MCF 10A (cell line): ENCODE measurements around the gene BCL6B. TPM values are rescaled to one million over a fixed set of nuclear protein-coding genes. Genes with fewer than 3 reads are reported as not detected.

ENCODE experiments used
- BruUV-seq: library from RNA; stranded (reverse); fragments of 400-500 nt; replicated peaks from 2 replicates; lab custom pipeline; 2021; lab: Mats Ljungman, UMichigan
- CTCF ChIA-PET: fragments of 300-600 bp; sonication (Branson Sonifier 250); formaldehyde crosslinking; extraction: SDS; loops from one replicate; lab custom pipeline; 2021; ENCODE audit warnings: antibody characterized with exemption, inconsistent platforms; lab: Yijun Ruan, JAX
- POLR2A ChIA-PET: fragments of 300-600, 350-650 bp; sonication (Branson Sonifier 250); formaldehyde crosslinking; extraction: SDS; loops from one replicate; lab custom pipeline; 2020; ENCODE audit warnings: antibody characterized with exemption, inconsistent platforms; lab: Yijun Ruan, JAX
- DNase-seq: peaks from one replicate; pipeline ENCODE4 v3.0.0-alpha.2; 2018; ENCODE audit not compliant: unreplicated experiment
- H3K27ac Mint-ChIP-seq: one replicate; pipeline ENCODE4 v1.8.0; 2022; ENCODE audit warnings: mild to moderate bottlenecking, low read depth, mixed read lengths; ENCODE audit not compliant: unreplicated experiment
- H3K27me3 Mint-ChIP-seq: one replicate; pipeline ENCODE4 v1.8.0; 2022; ENCODE audit warnings: mixed read lengths; ENCODE audit not compliant: insufficient read depth, unreplicated experiment
- H3K36me3 Mint-ChIP-seq: one replicate; pipeline ENCODE4 v1.8.0; 2022; ENCODE audit warnings: mild to moderate bottlenecking, moderate library complexity, mixed read lengths; ENCODE audit not compliant: insufficient read depth, unreplicated experiment
- H3K4me1 Mint-ChIP-seq: one replicate; pipeline ENCODE4 v1.8.0; 2022; ENCODE audit warnings: mixed read lengths; ENCODE audit not compliant: insufficient read depth, unreplicated experiment
- H3K4me3 Mint-ChIP-seq: one replicate; pipeline ENCODE4 v1.8.0; 2022; ENCODE audit warnings: mild to moderate bottlenecking, moderate library complexity, mixed read lengths; ENCODE audit not compliant: unreplicated experiment
- H3K9me3 Mint-ChIP-seq: one replicate; pipeline ENCODE4 v1.8.0; 2022; ENCODE audit warnings: mixed read lengths; ENCODE audit not compliant: unreplicated experiment
- CTCF ChIP-seq: fragments of 200-600 bp; IDR thresholded peaks from one replicate; pipeline ENCODE4 v1.8.0; 2022; ENCODE audit warnings: antibody characterized with exemption, mild to moderate bottlenecking; ENCODE audit not compliant: unreplicated experiment
- intact Hi-C: fragments of 100-400 bp; cut with micrococcal nuclease; formaldehyde crosslinking; loops from 2 replicates; pipeline ENCODE4 v1.14.1; 2022
- total RNA-seq: library from RNA; stranded (reverse); gene quantifications from 2 replicates; pipeline ENCODE4 v1.2.3, GENCODE V29; 2022

BCL6B gene
- total RNA-seq, 1 experiment from 2014 or later = not detected

GRCh38 chr17:7042501-7043181 is 19.8 kb downstream of the BCL6B start:
- no peak for TF ChIP-seq CTCF
- H3K9me3 Mint-ChIP-seq = no peaks in the 10 kb centered on the region
- POLR2A ChIA-PET = no interaction called here
- BruUV-seq = no TSS peak
- CTCF ChIA-PET = interaction anchor here (0.6 to 1.0 kb wide), 2 partner anchors 21 to 764 kb away, joined by 4 to 5 read pairs; no protein-coding TSS in a partner anchor
- H3K4me3 Mint-ChIP-seq = no peak overlapping the region
- no peak for DNase-seq
- H3K27ac Mint-ChIP-seq = no peak overlapping the region
- intact Hi-C loops = no loop called here
- H3K4me1 Mint-ChIP-seq = peaks cover 12% of the 10 kb centered on the region
- H3K36me3 Mint-ChIP-seq = no peaks in the 10 kb centered on the region
- H3K27me3 Mint-ChIP-seq = no peaks in the 10 kb centered on the region

GRCh38 chr17:7043182-7043496 is 20.3 kb downstream of the BCL6B start:
- H3K4me1 Mint-ChIP-seq = peaks cover 11% of the 10 kb centered on the region
- intact Hi-C loops = no loop called here
- H3K9me3 Mint-ChIP-seq = no peaks in the 10 kb centered on the region
- DNase-seq = no peak
- no peaks in the 10 kb centered on the region for H3K27me3 Mint-ChIP-seq
- no peak overlapping the region for H3K4me3 Mint-ChIP-seq
- H3K36me3 Mint-ChIP-seq = no peaks in the 10 kb centered on the region
- ChIA-PET CTCF (no interaction called here), POLR2A (no interaction called here)
- BruUV-seq = no TSS peak
- H3K27ac Mint-ChIP-seq = no peak overlapping the region
- TF ChIP-seq CTCF = no peak

GRCh38 chr17:7043497-7044198 is 20.8 kb downstream of the BCL6B start, which contains the start of gene SLC16A11:
Gene SLC16A11 (minus strand): TSS chr17:7044092. CDS start chr17:7043513, 579 bp downstream.
- no peak for TF ChIP-seq CTCF
- Mint-ChIP-seq H3K4me1 (peaks cover 6% of the 10 kb centered on the region), H3K27ac (no peak within 1 kb of the TSS), H3K36me3 (no peaks in the 10 kb centered on the region), H3K27me3 (no peaks in the 10 kb centered on the region), H3K4me3 (no peak within 1 kb of the TSS), H3K9me3 (no peaks in the 10 kb centered on the region)
- intact Hi-C loops = no loop called here
- DNase-seq = no peak
- ChIA-PET CTCF (interaction anchor here (1.9 to 5.9 kb wide), 2 partner anchors 95 to 253 kb away, joined by 12 to 124 read pairs; no protein-coding TSS in a partner anchor), POLR2A (interaction anchor here (0.7 to 0.9 kb wide), 2 partner anchors 44 to 176 kb away, joined by 4 read pairs; partner anchors contain the start of genes ACADVL and DLG4)
- BruUV-seq = no TSS peak
